B cell (primary cell): Measurements from ENCODE around the gene DCD. TPM values are rescaled to one million over a fixed set of nuclear protein-coding genes. Genes with fewer than 3 reads are reported as not detected.

ENCODE experiments used
- ATAC-seq: fragments of 200-7000 bp; cut with Tn5 transposase; one replicate; pipeline ENCODE4 v1.10.0; 2021; ENCODE audit warnings: low read depth, mild to moderate bottlenecking, moderate number of reproducible peaks, moderate library complexity
- CTCF ChIA-PET: fragments of 350-600 bp; sonication (Branson Sonifier 250); formaldehyde crosslinking; loops from one replicate; lab custom pipeline; 2021; ENCODE audit warnings: antibody characterized with exemption, inconsistent platforms; lab: Charles Lee
- POLR2A ChIA-PET: fragments of 350-600 bp; sonication (Branson Sonifier 250); formaldehyde crosslinking; loops from one replicate; lab custom pipeline; 2021; ENCODE audit warnings: antibody characterized with exemption; lab: Charles Lee
- DNase-seq: peaks from one replicate; pipeline ENCODE4 v3.0.0; 2013
- H2AFZ ChIP-seq: 2 replicates; pipeline ENCODE4 v1.6.1; 2012; ENCODE audit warnings: mild to moderate bottlenecking, low read depth, low read length; ENCODE audit not compliant: insufficient read depth, poor library complexity, severe bottlenecking
- H3K27ac ChIP-seq, 2 donors: 1 replicate in 1 of 2; 2 replicates in 1 of 2; pipeline ENCODE4 v1.5.1; 2012 to 2013; ENCODE audit warnings: low read length in 2 of 2, mild to moderate bottlenecking in 2 of 2, moderate library complexity in 1 of 2
- H3K27me3 ChIP-seq, 4 experiments: fragments of 200-600 bp in 1 of 4; sonication (generic) in 1 of 4; replicated peaks in 1 of 4; 1 replicate in 2 of 4; 2 replicates in 2 of 4; pipeline versions ENCODE4 v1.6.1 to v1.7.0; 2013 to 2016; ENCODE audit warnings: low read length in 3 of 4, mild to moderate bottlenecking in 2 of 4, mixed read lengths in 1 of 4, moderate library complexity in 1 of 4; ENCODE audit not compliant: insufficient read depth in 4 of 4, control insufficient read depth in 3 of 4; ENCODE audit errors: control extremely low read depth in 1 of 4
- H3K36me3 ChIP-seq, 2 experiments: replicated peaks in 1 of 2; 1 replicate in 1 of 2; 2 replicates in 1 of 2; pipeline versions ENCODE4 v1.6.1 to v1.7.1; 2013; ENCODE audit warnings: low read length in 1 of 2; ENCODE audit not compliant: insufficient read depth in 2 of 2, control insufficient read depth in 1 of 2; ENCODE audit errors: control extremely low read depth in 1 of 2, extremely low read depth in 1 of 2
- H3K4me1 ChIP-seq, 2 donors: fragments of 200-600 bp in 1 of 2; sonication (generic) in 1 of 2; 1 replicate in 1 of 2; 2 replicates in 1 of 2; pipeline versions ENCODE4 v1.5.1 to v1.6.1; 2013 to 2017; ENCODE audit warnings: low read length in 2 of 2; ENCODE audit not compliant: control insufficient read depth in 2 of 2, insufficient read depth in 2 of 2
- H3K4me2 ChIP-seq: replicated peaks from 2 replicates; pipeline ENCODE3; 2012; ENCODE audit warnings: mild to moderate bottlenecking, low read depth, low read length; ENCODE audit not compliant: poor library complexity, severe bottlenecking
- H3K4me3 ChIP-seq, 5 experiments: fragments of 200-600 bp in 1 of 5; sonication (generic) in 1 of 5; 1 replicate in 3 of 5; 2 replicates in 2 of 5; pipeline versions ENCODE4 v1.5.1 to v1.7.0; 2011 to 2016; ENCODE audit warnings: low read length in 4 of 5, mild to moderate bottlenecking in 4 of 5, low read depth in 2 of 5, control low read depth in 1 of 5, moderate library complexity in 1 of 5; ENCODE audit not compliant: insufficient read depth in 1 of 5; ENCODE audit errors: control extremely low read depth in 1 of 5, extremely low read depth in 1 of 5
- H3K79me2 ChIP-seq: fragments of 200-600 bp; sonication (generic); one replicate; pipeline ENCODE4 v1.6.0; 2016; ENCODE audit warnings: low read length; ENCODE audit not compliant: control insufficient read depth, insufficient read depth
- H3K9ac ChIP-seq: fragments of 200-600 bp; sonication (generic); 2 replicates; pipeline ENCODE4 v1.6.1; 2017; ENCODE audit warnings: mild to moderate bottlenecking, low read length, moderate library complexity
- H3K9me3 ChIP-seq, 3 donors: one replicate each; pipeline versions ENCODE4 v1.6.1 to v1.7.1; 2013; ENCODE audit warnings: low read length in 2 of 3; ENCODE audit not compliant: control insufficient read depth in 2 of 3, insufficient read depth in 1 of 3; ENCODE audit errors: control extremely low read depth in 1 of 3
- H4K20me1 ChIP-seq: 2 replicates; pipeline ENCODE4 v1.6.0; 2012; ENCODE audit warnings: mild to moderate bottlenecking, low read length; ENCODE audit not compliant: insufficient read depth, control insufficient read depth, poor library complexity, severe bottlenecking
- H3K27ac Mint-ChIP-seq: one replicate; pipeline ENCODE4 v1.8.0; 2021; ENCODE audit warnings: mixed read lengths
- H3K27me3 Mint-ChIP-seq: one replicate; pipeline ENCODE4 v1.8.0; 2021; ENCODE audit warnings: mixed read lengths
- H3K4me1 Mint-ChIP-seq: one replicate; pipeline ENCODE4 v1.8.0; 2021; ENCODE audit warnings: mixed read lengths
- H3K4me3 Mint-ChIP-seq: one replicate; pipeline ENCODE4 v1.8.0; 2021; ENCODE audit warnings: mixed read lengths
- H3K9me3 Mint-ChIP-seq: one replicate; pipeline ENCODE4 v1.8.0; 2022; ENCODE audit warnings: mixed read lengths; ENCODE audit not compliant: insufficient read depth
- EZH2 ChIP-seq: IDR thresholded peaks from 2 replicates; pipeline ENCODE4 v1.6.1; 2012; ENCODE audit warnings: borderline replicate concordance, low read depth, mild to moderate bottlenecking, moderate library complexity, low read length; ENCODE audit not compliant: insufficient read depth, poor library complexity, severe bottlenecking
- WGBS: methylation state at CpG from one replicate; pipeline ENCODE4 v1.1.5; 2013; ENCODE audit warnings: missing lambda C conversion rate; ENCODE audit not compliant: insufficient coverage; 5-methylcytosine and 5-hydroxymethylcytosine counted together
- intact Hi-C: fragments of 100-400 bp; cut with micrococcal nuclease; formaldehyde crosslinking; loops from one replicate; pipeline ENCODE4 v1.10.0; 2022
- polyA plus RNA-seq: library from polyadenylated mRNA; depleted of rRNA; stranded (reverse); fragments of >200 nt; gene quantifications from 2 replicates; pipeline ENCODE4 v1.2.3, GENCODE V29; 2012
- total RNA-seq, 2 donors: library from RNA; stranded (reverse); fragments of 120-200 nt in 1 of 2; gene quantifications; 1 replicate in 1 of 2; 2 replicates in 1 of 2; pipeline versions ENCODE4 v1.2.3 to v1.2.4, GENCODE V29; 2013 to 2022
- TF ChIP-seq, protein P1 (sequence below): fragments of 200-600 bp; IDR thresholded peaks from one replicate; pipeline ENCODE4 v1.8.0; 2022; ENCODE audit warnings: antibody characterized with exemption, mild to moderate bottlenecking

The DCD gene
- total and polyA plus RNA-seq, 2 donors (not counting 1 experiment from before 2014, with no cell fraction given) = not detected

DNA sequence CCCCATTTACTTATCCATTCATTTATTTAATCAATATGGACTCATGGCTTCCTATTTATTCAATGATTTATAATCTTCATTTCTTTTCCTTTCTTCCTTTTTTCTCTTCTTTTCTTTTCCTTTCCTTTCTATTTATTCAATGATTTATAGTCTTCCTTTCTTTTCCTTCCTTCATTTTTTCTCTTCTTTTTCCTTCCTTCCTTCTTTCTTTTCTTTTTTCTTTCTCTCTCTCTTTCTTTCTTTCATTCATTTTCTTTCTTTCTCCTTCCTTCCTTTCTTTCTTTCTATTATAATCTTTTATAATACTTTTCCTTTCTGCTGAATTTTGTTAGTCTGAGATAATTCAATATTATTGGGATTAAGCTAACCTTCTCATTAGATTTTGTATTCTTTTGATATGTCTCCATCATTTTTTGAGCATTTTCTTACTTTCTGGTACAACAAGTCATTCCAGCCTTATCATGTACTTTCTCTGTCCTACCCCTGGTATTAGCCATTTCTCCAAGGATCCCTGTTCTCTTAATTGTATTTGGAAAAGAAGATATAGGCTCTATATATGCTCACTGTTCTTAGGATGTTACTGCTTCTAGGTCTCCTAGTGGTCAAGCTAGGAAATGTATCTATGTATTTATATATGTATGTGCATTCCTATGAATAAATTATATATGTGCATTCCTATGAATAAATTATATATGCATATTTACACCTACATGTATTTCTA is 25.5 kb downstream of the DCD start:
- DNase-seq = no peak
- Histone ChIP-seq H3K27me3 (peaks cover 0 to 20% (median 14%) of the 10 kb centered on the region in 4 experiments), H3K9ac (no peak overlapping the region), H3K4me1 (no peaks in the 10 kb centered on the region), H3K36me3 (no peaks in the 10 kb centered on the region), H3K79me2 (no peaks in the 10 kb centered on the region), H3K4me2 (no peak overlapping the region), H4K20me1 (no peaks in the 10 kb centered on the region), H3K4me3 (no peak overlapping the region), H3K27ac (no peak overlapping the region), H2AFZ (no peak overlapping the region), H3K9me3 (peaks cover 0 to 5% (median 5%) of the 10 kb centered on the region in 3 donors)
- intact Hi-C loops = no loop called here
- ChIA-PET POLR2A (no interaction called here), CTCF (interaction anchor here (0.9 to 1.2 kb wide), 2 partner anchors 18 to 27 kb away, joined by 3 read pairs; no protein-coding TSS in a partner anchor)
- Mint-ChIP-seq H3K4me3 (no peak overlapping the region), H3K27me3 (peaks cover 46% of the 10 kb centered on the region), H3K4me1 (no peaks in the 10 kb centered on the region), H3K9me3 (no peaks in the 10 kb centered on the region), H3K27ac (no peak overlapping the region)
- no peak for ATAC-seq
- no peak for TF ChIP-seq EZH2
- TF ChIP-seq, protein P1, sequence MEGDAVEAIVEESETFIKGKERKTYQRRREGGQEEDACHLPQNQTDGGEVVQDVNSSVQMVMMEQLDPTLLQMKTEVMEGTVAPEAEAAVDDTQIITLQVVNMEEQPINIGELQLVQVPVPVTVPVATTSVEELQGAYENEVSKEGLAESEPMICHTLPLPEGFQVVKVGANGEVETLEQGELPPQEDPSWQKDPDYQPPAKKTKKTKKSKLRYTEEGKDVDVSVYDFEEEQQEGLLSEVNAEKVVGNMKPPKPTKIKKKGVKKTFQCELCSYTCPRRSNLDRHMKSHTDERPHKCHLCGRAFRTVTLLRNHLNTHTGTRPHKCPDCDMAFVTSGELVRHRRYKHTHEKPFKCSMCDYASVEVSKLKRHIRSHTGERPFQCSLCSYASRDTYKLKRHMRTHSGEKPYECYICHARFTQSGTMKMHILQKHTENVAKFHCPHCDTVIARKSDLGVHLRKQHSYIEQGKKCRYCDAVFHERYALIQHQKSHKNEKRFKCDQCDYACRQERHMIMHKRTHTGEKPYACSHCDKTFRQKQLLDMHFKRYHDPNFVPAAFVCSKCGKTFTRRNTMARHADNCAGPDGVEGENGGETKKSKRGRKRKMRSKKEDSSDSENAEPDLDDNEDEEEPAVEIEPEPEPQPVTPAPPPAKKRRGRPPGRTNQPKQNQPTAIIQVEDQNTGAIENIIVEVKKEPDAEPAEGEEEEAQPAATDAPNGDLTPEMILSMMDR = peak; percentile 58

GRCh38 chr12:54616933-54617680 is 31.1 kb downstream of the DCD start:
- Histone ChIP-seq H3K9ac (no peak overlapping the region), H3K4me1 (peaks cover 4 to 7% of the 10 kb centered on the region in 2 donors), H3K4me3 (no peak overlapping the region), H2AFZ (peak overlapping the region; percentile 39), H3K9me3 (no peaks in the 10 kb centered on the region), H3K27ac (no peak overlapping the region), H3K4me2 (peak overlapping the region; percentile 27), H3K27me3 (peaks cover 0 to 28% (median 12%) of the 10 kb centered on the region in 4 experiments), H4K20me1 (no peaks in the 10 kb centered on the region), H3K79me2 (no peaks in the 10 kb centered on the region), H3K36me3 (no peaks in the 10 kb centered on the region)
- peak; percentile 17 for ATAC-seq
- intact Hi-C loops = no loop called here
- no peak overlapping the region for H3K27ac Mint-ChIP-seq
- POLR2A ChIA-PET = no interaction called here
- H3K4me3 Mint-ChIP-seq = no peak overlapping the region
- no peaks in the 10 kb centered on the region for H3K9me3 Mint-ChIP-seq
- 0% methylated on average over 5 of the region's 6 CpGs for WGBS
- H3K27me3 Mint-ChIP-seq = peaks cover 44% of the 10 kb centered on the region
- peaks cover 6% of the 10 kb centered on the region for H3K4me1 Mint-ChIP-seq
- CTCF ChIA-PET = no interaction called here
- DNase-seq = peak; percentile 18
- TF ChIP-seq EZH2 = no peak
- TF ChIP-seq, protein P1 = no peak
